ENCODE measurements around the gene ADCY10. TPM values are rescaled to one million over a fixed set of nuclear protein-coding genes. Genes with fewer than 3 reads are reported as not detected.
"Not testable (repeated sequence)": the region's sequence is repeated elsewhere in the genome, so short reads cannot be mapped to it uniquely, and the experiment has no call there.

The ADCY10 gene
- total RNA-seq, 1 donor from 2014 or later: 0.19 TPM

GRCh38 chr1:167815650-167816049 lies 98.3 kb downstream of the ADCY10 start:
- Mint-ChIP-seq H3K9me3 (peaks cover 19% of the 10 kb centered on the region), H3K27ac (no peak overlapping the region), H3K4me1 (peaks cover 4% of the 10 kb centered on the region), H3K4me3 (no peak overlapping the region), H3K27me3 (peaks cover 23% of the 10 kb centered on the region), H3K36me3 (ENCODE audit: low read depth) (peaks cover 8% of the 10 kb centered on the region)
- intact Hi-C loops (cut with micrococcal nuclease): no loop called here
- DNase-seq: no peak

- H3K9me3 Mint-ChIP-seq: peaks cover 24% of the 10 kb centered on the region
- peaks cover 3% of the 10 kb centered on the region for H3K4me1 Mint-ChIP-seq
- no peak overlapping the region for H3K4me3 Mint-ChIP-seq
- H3K27ac Mint-ChIP-seq: no peak overlapping the region
- intact Hi-C loops (cut with micrococcal nuclease): no loop called here
- H3K36me3 Mint-ChIP-seq (ENCODE audit: low read depth): peaks cover 5% of the 10 kb centered on the region
- H3K27me3 Mint-ChIP-seq: peaks cover 22% of the 10 kb centered on the region
- DNase-seq: no peak
Measured at GRCh38 chr1:167812972-167813371, 101.0 kb downstream of the ADCY10 start.

GRCh38 chr1:167808690-167809089 lies 105.2 kb downstream of the ADCY10 start:
- no peak overlapping the region for H3K4me3 Mint-ChIP-seq

GRCh38 chr1:167808104-167808503 lies 105.8 kb downstream of the ADCY10 start:
- intact Hi-C loops (cut with micrococcal nuclease): no loop called here
- Mint-ChIP-seq H3K27ac (no peak overlapping the region), H3K27me3 (peaks cover 13% of the 10 kb centered on the region), H3K4me3 (no peak overlapping the region), H3K36me3 (ENCODE audit: low read depth) (peaks cover 5% of the 10 kb centered on the region), H3K9me3 (peaks cover 14% of the 10 kb centered on the region), H3K4me1 (peaks cover 26% of the 10 kb centered on the region)
- no peak for DNase-seq

More at GRCh38 chr1:167808690-167809089, 105.2 kb downstream of the ADCY10 start:
- intact Hi-C loops (cut with micrococcal nuclease): no loop called here
- Mint-ChIP-seq H3K27ac (no peak overlapping the region), H3K27me3 (peaks cover 16% of the 10 kb centered on the region), H3K4me1 (peaks cover 20% of the 10 kb centered on the region), H3K36me3 (ENCODE audit: low read depth) (peaks cover 5% of the 10 kb centered on the region), H3K9me3 (peaks cover 17% of the 10 kb centered on the region)
- no peak for DNase-seq

GRCh38 chr1:167806676-167807075 lies 107.3 kb downstream of the ADCY10 start:
- H3K36me3 Mint-ChIP-seq (ENCODE audit: low read depth); H3K4me3 Mint-ChIP-seq; intact Hi-C loops (cut with micrococcal nuclease); DNase-seq; H3K27me3 Mint-ChIP-seq; H3K27ac Mint-ChIP-seq; H3K9me3 Mint-ChIP-seq: not testable (repeated sequence)
- peaks cover 26% of the 10 kb centered on the region for H3K4me1 Mint-ChIP-seq

GRCh38 chr1:167806235-167806634 lies 107.7 kb downstream of the ADCY10 start:
- intact Hi-C loops (cut with micrococcal nuclease): not testable (repeated sequence)

GRCh38 chr1:167805041-167805556 lies 108.8 kb downstream of the ADCY10 start:
- Mint-ChIP-seq H3K4me3 (peak overlapping the region; percentile 53), H3K9me3 (peaks cover 5% of the 10 kb centered on the region), H3K36me3 (ENCODE audit: low read depth) (peaks cover 1% of the 10 kb centered on the region), H3K27me3 (no peaks in the 10 kb centered on the region), H3K27ac (peak overlapping the region; percentile 88), H3K4me1 (peaks cover 26% of the 10 kb centered on the region)
- peak; percentile 78 for DNase-seq
- intact Hi-C loops (cut with micrococcal nuclease): loop anchor here (2.0 kb wide), 2 partner anchors 132 to 278 kb away; partner anchors contain the start of genes DCAF6 and MPC2

More at GRCh38 chr1:167806235-167806634, 107.7 kb downstream of the ADCY10 start:
- not testable (repeated sequence) for H3K36me3 Mint-ChIP-seq (ENCODE audit: low read depth); H3K9me3 Mint-ChIP-seq; DNase-seq; H3K4me3 Mint-ChIP-seq; H3K27me3 Mint-ChIP-seq; H3K27ac Mint-ChIP-seq
- H3K4me1 Mint-ChIP-seq: peaks cover 26% of the 10 kb centered on the region

GRCh38 chr1:167803358-167804207 lies 110.4 kb downstream of the ADCY10 start:
- peak overlapping the region; percentile 68 for H3K4me3 Mint-ChIP-seq
- intact Hi-C loops (cut with micrococcal nuclease): loop anchor here (1.0 to 5.0 kb wide), 7 partner anchors 26 to 279 kb away; partner anchors contain the start of genes DCAF6, MPC2 and MPZL1

GRCh38 chr1:167802235-167802634 lies 111.7 kb downstream of the ADCY10 start:
- peaks cover 27% of the 10 kb centered on the region for H3K4me1 Mint-ChIP-seq
- H3K4me3 Mint-ChIP-seq: no peak overlapping the region
- no peaks in the 10 kb centered on the region for H3K27me3 Mint-ChIP-seq
- peaks cover 3% of the 10 kb centered on the region for H3K36me3 Mint-ChIP-seq (ENCODE audit: low read depth)
- no peaks in the 10 kb centered on the region for H3K9me3 Mint-ChIP-seq
- intact Hi-C loops (cut with micrococcal nuclease): loop anchor here (5.0 kb wide), 1 partner anchor 40 kb away; no protein-coding TSS in a partner anchor
- no peak for DNase-seq
- no peak overlapping the region for H3K27ac Mint-ChIP-seq

More at GRCh38 chr1:167803358-167804207, 110.4 kb downstream of the ADCY10 start:
- no peaks in the 10 kb centered on the region for H3K27me3 Mint-ChIP-seq
- no peaks in the 10 kb centered on the region for H3K9me3 Mint-ChIP-seq
- DNase-seq: peak; percentile 96
- peaks cover 26% of the 10 kb centered on the region for H3K4me1 Mint-ChIP-seq
- H3K27ac Mint-ChIP-seq: peak overlapping the region; percentile 87
- peaks cover 1% of the 10 kb centered on the region for H3K36me3 Mint-ChIP-seq (ENCODE audit: low read depth)

GRCh38 chr1:167800251-167800650 lies 113.7 kb downstream of the ADCY10 start:
- DNase-seq: no peak
- Mint-ChIP-seq H3K36me3 (ENCODE audit: low read depth) (peaks cover 7% of the 10 kb centered on the region), H3K4me1 (peaks cover 33% of the 10 kb centered on the region), H3K4me3 (no peak overlapping the region), H3K9me3 (no peaks in the 10 kb centered on the region), H3K27me3 (no peaks in the 10 kb centered on the region), H3K27ac (no peak overlapping the region)
- intact Hi-C loops (cut with micrococcal nuclease): loop anchor here (5.0 kb wide), 1 partner anchor 38 kb away; no protein-coding TSS in a partner anchor

GRCh38 chr1:167799747-167800146 lies 114.2 kb downstream of the ADCY10 start:
- no peaks in the 10 kb centered on the region for H3K27me3 Mint-ChIP-seq
- no peak for DNase-seq
- intact Hi-C loops (cut with micrococcal nuclease): loop anchor here (5.0 kb wide), 2 partner anchors 37 to 47 kb away; no protein-coding TSS in a partner anchor
- H3K4me1 Mint-ChIP-seq: peaks cover 28% of the 10 kb centered on the region
- no peak overlapping the region for H3K4me3 Mint-ChIP-seq
- peaks cover 7% of the 10 kb centered on the region for H3K36me3 Mint-ChIP-seq (ENCODE audit: low read depth)
- no peaks in the 10 kb centered on the region for H3K9me3 Mint-ChIP-seq
- no peak overlapping the region for H3K27ac Mint-ChIP-seq

- DNase-seq: no peak
- H3K36me3 Mint-ChIP-seq (ENCODE audit: low read depth): peaks cover 7% of the 10 kb centered on the region
- no peak overlapping the region for H3K27ac Mint-ChIP-seq
- H3K4me1 Mint-ChIP-seq: peaks cover 22% of the 10 kb centered on the region
- no peaks in the 10 kb centered on the region for H3K9me3 Mint-ChIP-seq
- H3K27me3 Mint-ChIP-seq: no peaks in the 10 kb centered on the region
- no peak overlapping the region for H3K4me3 Mint-ChIP-seq
- intact Hi-C loops (cut with micrococcal nuclease): loop anchor here (5.0 kb wide), 1 partner anchor 47 kb away; no protein-coding TSS in a partner anchor
Measured at GRCh38 chr1:167798952-167799351, 115.0 kb downstream of the ADCY10 start.

- intact Hi-C loops (cut with micrococcal nuclease): loop anchor here (5.0 kb wide), 1 partner anchor 45 kb away; no protein-coding TSS in a partner anchor
- H3K9me3 Mint-ChIP-seq: no peaks in the 10 kb centered on the region
- no peak overlapping the region for H3K4me3 Mint-ChIP-seq
- peak overlapping the region; percentile 14 for H3K27ac Mint-ChIP-seq
- peak; percentile 67 for DNase-seq
- no peaks in the 10 kb centered on the region for H3K27me3 Mint-ChIP-seq
- H3K36me3 Mint-ChIP-seq (ENCODE audit: low read depth): peaks cover 6% of the 10 kb centered on the region
- peaks cover 15% of the 10 kb centered on the region for H3K4me1 Mint-ChIP-seq
Measured at GRCh38 chr1:167797015-167797414, 116.9 kb downstream of the ADCY10 start.
